IgD-negative memory B cell (primary cell): Measurements from ENCODE around the gene PLOD1. TPM values are rescaled to one million over a fixed set of nuclear protein-coding genes. Genes with fewer than 3 reads are reported as not detected.
"Not testable (repeated sequence)": the region's sequence is repeated elsewhere in the genome, so short reads cannot be mapped to it uniquely, and the experiment has no call there.

Experiments used
- H3K27ac Mint-ChIP-seq, 3 donors: one replicate each; pipeline ENCODE4 v1.8.0; 2020 to 2022; ENCODE audit warnings: mild to moderate bottlenecking in 3 of 3, mixed read lengths in 3 of 3, moderate library complexity in 1 of 3
- H3K27me3 Mint-ChIP-seq: one replicate; pipeline ENCODE4 v1.8.0; 2021; ENCODE audit warnings: mixed read lengths
- H3K36me3 Mint-ChIP-seq: one replicate; pipeline ENCODE4 v1.8.0; 2020; ENCODE audit warnings: mild to moderate bottlenecking, mixed read lengths
- H3K4me1 Mint-ChIP-seq, 3 donors: one replicate each; pipeline ENCODE4 v1.8.0; 2020 to 2022; ENCODE audit warnings: mixed read lengths in 3 of 3, mild to moderate bottlenecking in 1 of 3
- H3K4me3 Mint-ChIP-seq, 4 donors: one replicate each; pipeline ENCODE4 v1.8.0; 2020 to 2022; ENCODE audit warnings: mild to moderate bottlenecking in 4 of 4, mixed read lengths in 4 of 4, moderate library complexity in 3 of 4
- H3K9me3 Mint-ChIP-seq, 3 donors: one replicate each; pipeline ENCODE4 v1.8.0; 2020 to 2021; ENCODE audit warnings: mixed read lengths in 3 of 3, mild to moderate bottlenecking in 1 of 3
- polyA plus RNA-seq: library from polyadenylated mRNA; unstranded; fragments of 300-500 nt; fragmentation: Illumina TruSeq; gene quantifications from one replicate; pipeline ENCODE4 v1.2.3, GENCODE V29; 2021

The PLOD1 gene
- polyA plus RNA-seq, 1 donor from 2014 or later = 6.5 TPM

DNA sequence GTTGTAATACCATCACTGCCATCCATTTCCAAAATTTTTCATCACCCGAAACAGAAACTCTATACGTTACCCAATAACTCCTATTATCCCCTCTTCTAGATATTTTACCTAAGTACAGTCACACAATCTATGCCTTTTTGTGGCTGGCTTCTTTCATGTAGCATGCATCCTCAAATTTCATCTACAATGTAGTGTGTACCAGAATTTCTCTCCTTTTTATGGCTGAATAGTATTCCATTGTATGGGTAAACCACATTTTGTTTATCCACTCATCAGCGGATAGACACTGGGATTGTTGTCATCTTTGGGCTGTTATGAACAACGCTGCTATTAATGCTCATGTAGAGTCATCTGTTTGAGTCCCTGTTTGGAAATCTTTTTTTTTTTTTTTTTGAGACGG is 29.5 kb upstream of the PLOD1 start:
- Mint-ChIP-seq H3K4me1 (peaks cover 10 to 16% (median 15%) of the 10 kb centered on the region in 3 donors), H3K9me3 (no peaks in the 10 kb centered on the region), H3K36me3 (no peaks in the 10 kb centered on the region), H3K27me3 (no peaks in the 10 kb centered on the region), H3K4me3 (no peak overlapping the region), H3K27ac (peak overlapping the region in 1 of 3 donors; percentile 87)

DNA sequence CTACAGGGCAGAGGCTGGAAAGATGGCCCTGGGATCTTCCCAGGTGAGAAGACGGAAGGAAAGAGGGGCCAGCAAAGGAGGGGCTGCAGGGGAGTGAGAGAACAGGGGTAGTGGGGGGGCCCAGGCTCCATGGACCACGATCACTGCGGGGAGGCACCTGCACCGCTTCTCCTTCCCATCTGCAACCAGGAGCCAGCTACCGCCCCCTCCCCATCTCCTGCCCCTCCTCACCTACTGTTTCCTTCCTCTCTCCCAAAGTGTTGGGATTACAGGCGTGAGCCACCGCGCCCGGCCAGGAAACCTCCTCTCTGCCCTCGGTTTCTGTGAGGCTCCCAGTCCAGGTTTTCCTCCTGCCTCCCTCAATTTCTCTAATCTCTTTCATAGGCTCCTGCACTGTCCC is 27.6 kb upstream of the PLOD1 start:
- H3K4me1 Mint-ChIP-seq = peaks cover 10 to 18% (median 16%) of the 10 kb centered on the region in 3 donors
- no peaks in the 10 kb centered on the region for H3K36me3 Mint-ChIP-seq
- no peaks in the 10 kb centered on the region for H3K9me3 Mint-ChIP-seq
- H3K27ac Mint-ChIP-seq = peak overlapping the region in 1 of 3 donors; percentile 87
- no peaks in the 10 kb centered on the region for H3K27me3 Mint-ChIP-seq
- H3K4me3 Mint-ChIP-seq = no peak overlapping the region

DNA sequence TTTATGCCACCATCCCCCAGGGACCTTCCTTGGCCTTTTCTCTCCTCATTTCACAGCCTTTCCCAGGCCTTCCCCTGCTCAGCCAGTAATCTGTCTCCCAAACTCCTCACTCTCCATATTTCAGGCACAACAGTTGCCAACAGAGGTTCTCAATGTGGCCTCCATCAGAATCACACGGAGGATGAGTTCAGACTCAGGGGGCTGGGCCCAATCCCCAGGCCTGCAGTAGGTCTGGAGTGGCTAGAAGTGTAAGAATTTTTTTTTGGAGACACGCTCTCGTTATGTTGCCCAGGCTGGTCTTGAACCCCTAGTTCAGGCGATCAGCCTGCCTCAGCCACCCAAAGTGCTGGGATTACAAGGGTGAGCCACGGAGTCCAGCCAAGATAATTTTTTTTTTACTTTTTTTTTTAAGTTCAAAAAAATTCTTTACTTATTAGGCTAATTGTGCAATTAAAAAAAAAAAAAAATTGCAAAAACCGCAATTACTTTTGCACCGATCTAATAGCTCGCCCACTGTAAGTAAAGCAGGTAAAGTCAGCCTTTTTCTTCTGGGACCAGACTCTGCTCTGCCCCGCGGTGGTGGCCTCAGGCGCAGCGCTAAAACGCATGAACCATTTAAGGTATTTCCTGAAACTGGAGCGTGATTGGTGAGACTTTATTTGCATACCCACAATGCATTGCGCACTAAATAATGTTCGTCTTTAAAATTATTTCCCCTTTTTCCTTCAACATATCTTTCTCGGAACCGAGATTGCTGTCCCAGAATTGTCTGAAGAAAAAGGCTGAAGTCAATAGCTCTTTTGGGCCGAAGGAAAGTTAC is 27.0 kb upstream of the PLOD1 start:
- Mint-ChIP-seq H3K36me3 (no peaks in the 10 kb centered on the region), H3K9me3 (no peaks in the 10 kb centered on the region), H3K27ac (peak overlapping the region; percentile 99 to 100 (median 100)), H3K4me1 (peaks cover 10 to 20% (median 16%) of the 10 kb centered on the region in 3 donors), H3K27me3 (no peaks in the 10 kb centered on the region), H3K4me3 (peak overlapping the region; percentile 91 to 97 (median 94))

DNA sequence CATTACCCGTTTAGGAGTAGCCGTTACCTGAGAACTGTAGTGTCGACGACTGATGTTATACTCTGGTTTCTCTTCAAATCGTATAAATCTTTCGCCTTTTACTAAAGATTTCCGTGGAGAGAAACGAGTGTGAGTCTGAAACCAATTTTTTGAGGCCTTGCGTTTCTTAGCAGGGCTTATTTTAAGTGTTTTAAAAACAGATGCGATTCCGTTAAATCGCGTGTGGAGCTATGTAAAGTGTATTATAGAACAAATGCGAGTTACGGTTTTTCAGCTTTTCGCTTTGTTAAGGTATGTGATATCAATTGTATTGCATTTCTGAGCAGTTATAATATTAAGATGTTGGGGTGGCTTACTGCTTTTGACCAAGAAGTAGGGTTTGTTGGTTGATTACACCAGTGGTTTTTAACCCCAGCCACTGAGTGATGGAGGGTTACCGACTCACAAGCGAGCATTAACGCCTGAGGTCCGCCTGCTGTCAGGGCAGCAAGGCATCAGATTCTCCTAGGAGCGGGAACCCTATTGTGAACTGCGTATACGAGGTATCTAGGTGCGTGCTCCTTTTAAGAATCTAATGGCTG is 26.3 kb upstream of the PLOD1 start:
- Mint-ChIP-seq H3K9me3 (no peaks in the 10 kb centered on the region), H3K27ac (peak overlapping the region; percentile 99 to 100 (median 100)), H3K4me3 (peak overlapping the region; percentile 91 to 97 (median 94)), H3K27me3 (no peaks in the 10 kb centered on the region), H3K36me3 (no peaks in the 10 kb centered on the region), H3K4me1 (peaks cover 10 to 20% (median 16%) of the 10 kb centered on the region in 3 donors)

DNA sequence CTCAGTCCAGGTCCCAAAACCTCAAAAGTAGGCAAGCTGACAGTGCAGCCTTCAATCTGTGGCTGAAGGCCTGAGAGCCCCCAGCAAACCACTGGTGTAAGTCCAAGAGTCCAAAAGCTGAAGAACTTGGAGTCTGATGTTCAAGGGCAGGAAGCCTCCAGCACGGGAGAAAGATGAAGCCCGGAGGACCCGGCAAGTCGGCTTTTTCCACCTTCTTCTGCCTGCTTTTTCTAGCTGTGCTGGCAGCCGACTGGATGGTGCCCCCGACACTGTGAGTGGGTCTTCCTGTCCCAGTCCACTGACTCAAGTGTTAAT is 23.6 kb upstream of the PLOD1 start:
- peak overlapping the region in 1 of 4 donors; percentile 46 for H3K4me3 Mint-ChIP-seq
- H3K27ac Mint-ChIP-seq = peak overlapping the region in 2 of 3 donors; percentile 63 to 99
- not testable (repeated sequence) for H3K36me3 Mint-ChIP-seq, H3K9me3 Mint-ChIP-seq, H3K27me3 Mint-ChIP-seq
- peaks cover 10 to 21% (median 20%) of the 10 kb centered on the region in 3 donors for H3K4me1 Mint-ChIP-seq

DNA sequence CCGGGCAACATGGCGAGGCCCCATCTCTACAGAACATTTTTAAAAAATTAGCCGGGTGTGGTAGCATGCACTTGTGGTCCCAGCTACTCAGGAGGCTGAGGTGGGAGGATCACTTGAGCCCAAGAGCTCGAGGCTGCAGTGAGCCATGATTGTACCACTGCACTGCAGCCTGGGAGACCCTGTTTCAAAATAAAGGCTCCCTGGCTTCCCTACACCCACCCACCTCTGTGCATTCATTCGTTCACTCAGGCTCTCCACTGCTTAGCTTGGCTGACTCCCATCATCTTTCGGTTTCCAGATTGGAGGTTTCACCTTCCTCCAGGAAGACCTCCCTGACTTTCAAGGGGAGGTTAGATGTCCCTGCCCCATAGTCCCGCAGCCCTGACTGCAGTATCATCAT is 22.5 kb upstream of the PLOD1 start:
- Mint-ChIP-seq H3K4me1 (peaks cover 9 to 21% (median 16%) of the 10 kb centered on the region in 3 donors), H3K36me3 (no peaks in the 10 kb centered on the region), H3K27me3 (no peaks in the 10 kb centered on the region), H3K4me3 (peak overlapping the region in 1 of 4 donors; percentile 25), H3K9me3 (no peaks in the 10 kb centered on the region), H3K27ac (peak overlapping the region; percentile 23 to 83 (median 82))

DNA sequence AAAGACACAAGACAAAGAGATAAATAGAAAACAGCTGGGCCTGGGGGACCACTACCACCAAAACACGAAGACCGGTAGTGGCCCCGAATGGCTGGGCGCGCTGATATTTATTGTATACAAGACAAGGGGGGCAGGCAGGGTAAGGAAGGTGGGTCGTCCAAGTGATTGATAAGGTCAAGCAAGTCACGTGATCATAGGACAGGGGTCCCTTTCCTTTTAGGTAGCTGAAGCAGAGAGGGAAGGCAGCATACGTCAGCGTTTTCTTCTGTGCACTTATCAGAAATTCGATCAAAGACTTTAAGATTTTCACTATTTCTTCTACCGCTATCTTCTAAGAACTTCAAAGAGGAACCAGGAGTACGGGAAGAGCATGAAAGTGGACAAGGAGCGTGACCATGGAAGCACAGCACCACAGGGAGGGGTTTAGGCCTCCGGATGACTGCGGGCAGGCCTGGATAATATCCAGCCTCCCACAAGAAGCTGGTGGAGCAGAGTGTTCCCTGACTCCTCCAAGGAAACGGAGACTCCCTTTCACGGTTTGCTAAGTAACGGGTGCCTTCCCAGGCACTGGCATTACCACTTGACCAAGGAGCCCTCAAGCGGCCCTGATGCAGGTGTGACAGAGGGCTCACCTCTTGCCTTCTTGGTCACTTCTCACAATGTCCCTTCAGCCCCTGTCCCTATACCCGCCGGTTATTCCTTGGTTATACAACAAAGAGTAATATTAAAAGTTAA is 21.9 kb upstream of the PLOD1 start:
- peak overlapping the region in 1 of 4 donors; percentile 25 for H3K4me3 Mint-ChIP-seq
- not testable (repeated sequence) for H3K36me3 Mint-ChIP-seq, H3K9me3 Mint-ChIP-seq, H3K27me3 Mint-ChIP-seq
- H3K27ac Mint-ChIP-seq = peak overlapping the region in 2 of 3 donors; percentile 53 to 83
- peaks cover 8 to 19% (median 15%) of the 10 kb centered on the region in 3 donors for H3K4me1 Mint-ChIP-seq

DNA sequence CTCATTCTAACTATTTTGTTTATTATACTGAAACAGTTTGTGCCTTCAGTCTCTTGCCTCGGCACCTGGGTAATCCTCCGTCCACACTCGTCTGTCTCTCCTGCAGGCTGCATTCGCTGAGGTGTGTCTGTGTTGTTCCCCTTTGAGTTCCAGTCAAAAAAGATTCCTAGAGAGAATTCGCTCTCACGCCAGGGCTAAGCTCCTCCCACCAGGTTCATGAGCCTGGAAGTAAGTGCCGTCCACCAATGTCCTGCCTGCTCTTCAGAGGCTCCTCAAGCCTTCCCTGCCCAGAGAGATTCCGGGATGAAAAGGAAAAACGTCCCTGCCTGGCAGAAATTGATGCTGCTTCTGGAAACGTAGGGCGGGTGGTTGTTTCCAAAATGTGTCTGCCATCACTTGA is 21.2 kb upstream of the PLOD1 start:
- Mint-ChIP-seq H3K27ac (no peak overlapping the region), H3K27me3 (no peaks in the 10 kb centered on the region), H3K9me3 (no peaks in the 10 kb centered on the region), H3K4me3 (no peak overlapping the region), H3K4me1 (peaks cover 6 to 12% (median 12%) of the 10 kb centered on the region in 3 donors), H3K36me3 (no peaks in the 10 kb centered on the region)

DNA sequence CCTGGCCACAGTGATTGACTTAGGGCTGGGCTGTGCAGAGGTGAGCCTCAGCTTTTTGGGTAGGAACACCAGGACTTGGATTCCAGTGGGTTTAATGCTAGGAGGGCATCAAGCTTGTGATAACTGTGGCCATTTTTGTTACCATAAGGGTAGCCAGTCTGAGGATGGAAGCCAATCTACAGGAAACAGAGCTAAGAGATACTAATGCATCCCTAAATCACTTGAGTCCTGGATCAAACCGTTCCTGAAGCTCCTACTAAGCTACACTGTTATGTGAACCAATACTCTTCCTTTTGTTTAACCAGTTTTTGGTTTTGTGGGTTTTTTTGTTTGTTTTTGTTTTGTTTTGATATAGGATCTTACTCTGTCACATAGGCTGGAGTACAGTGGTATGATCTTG is 20.5 kb upstream of the PLOD1 start:
- no peaks in the 10 kb centered on the region for H3K9me3 Mint-ChIP-seq
- peak overlapping the region in 1 of 4 donors; percentile 57 for H3K4me3 Mint-ChIP-seq
- H3K36me3 Mint-ChIP-seq = no peaks in the 10 kb centered on the region
- no peaks in the 10 kb centered on the region for H3K27me3 Mint-ChIP-seq
- peaks cover 6 to 12% (median 10%) of the 10 kb centered on the region in 3 donors for H3K4me1 Mint-ChIP-seq
- peak overlapping the region in 2 of 3 donors; percentile 28 to 78 for H3K27ac Mint-ChIP-seq

DNA sequence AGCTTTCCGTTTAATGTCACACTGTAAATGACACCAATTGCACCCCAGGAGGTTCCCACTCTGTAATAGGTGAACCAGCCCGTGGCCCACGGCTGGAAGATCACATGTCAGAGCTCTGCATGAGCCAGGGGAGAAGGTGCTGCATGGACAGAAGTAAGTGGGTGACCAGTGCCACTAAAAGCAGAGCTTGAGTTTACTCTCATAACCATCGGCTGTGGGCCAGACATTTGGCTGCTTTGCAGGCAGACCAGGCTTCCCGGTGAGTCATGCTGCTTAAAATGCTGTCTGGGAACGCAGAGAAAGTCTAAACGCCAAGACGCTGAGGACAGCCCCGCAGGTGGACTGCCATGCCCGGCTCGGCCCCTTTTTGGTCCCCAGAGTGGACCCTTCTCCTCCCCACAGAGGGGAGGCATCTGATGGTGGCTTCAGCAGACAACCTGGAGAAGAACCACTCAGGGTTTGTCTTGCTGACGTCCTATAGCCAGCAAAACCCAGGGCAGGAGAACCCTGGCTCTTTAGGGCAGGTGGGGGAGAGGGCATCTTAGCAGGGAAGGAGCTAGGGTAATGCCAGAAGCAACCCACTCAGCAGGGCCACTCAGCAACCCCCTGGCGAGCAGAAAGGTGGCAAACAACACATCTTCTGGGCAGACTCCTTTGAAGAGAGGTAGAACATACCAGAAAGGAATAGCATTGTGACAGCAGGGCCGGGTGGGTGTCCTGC is 15.6 kb upstream of the PLOD1 start:
- peaks cover 16 to 19% (median 19%) of the 10 kb centered on the region in 3 donors for H3K4me1 Mint-ChIP-seq
- no peaks in the 10 kb centered on the region for H3K27me3 Mint-ChIP-seq
- peak overlapping the region in 1 of 3 donors; percentile 21 for H3K27ac Mint-ChIP-seq
- H3K9me3 Mint-ChIP-seq = no peaks in the 10 kb centered on the region
- no peaks in the 10 kb centered on the region for H3K36me3 Mint-ChIP-seq
- peak overlapping the region in 1 of 4 donors; percentile 55 for H3K4me3 Mint-ChIP-seq

DNA sequence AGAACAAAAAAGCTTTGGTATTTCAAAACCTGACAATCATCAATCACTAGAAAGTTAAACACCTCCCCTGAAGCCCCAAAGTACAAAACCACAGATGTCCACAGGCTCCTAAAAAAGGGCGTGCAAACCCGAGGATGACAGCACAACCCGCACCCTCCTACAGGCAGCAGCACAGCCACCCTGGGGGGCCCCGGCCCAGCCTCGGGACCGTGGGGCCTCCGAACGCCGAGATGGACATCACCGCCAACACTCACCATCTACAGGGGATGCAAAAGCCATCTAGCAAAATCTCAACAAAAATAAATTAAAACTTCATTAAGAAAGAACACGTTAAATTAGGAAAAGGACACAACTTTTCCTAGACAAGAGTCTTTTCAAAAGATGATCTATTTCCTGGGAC is 14.9 kb upstream of the PLOD1 start:
- Mint-ChIP-seq H3K27me3 (no peaks in the 10 kb centered on the region), H3K9me3 (no peaks in the 10 kb centered on the region), H3K4me1 (peaks cover 21 to 24% (median 23%) of the 10 kb centered on the region in 3 donors), H3K4me3 (no peak overlapping the region), H3K27ac (no peak overlapping the region), H3K36me3 (peaks cover 2% of the 10 kb centered on the region)

DNA sequence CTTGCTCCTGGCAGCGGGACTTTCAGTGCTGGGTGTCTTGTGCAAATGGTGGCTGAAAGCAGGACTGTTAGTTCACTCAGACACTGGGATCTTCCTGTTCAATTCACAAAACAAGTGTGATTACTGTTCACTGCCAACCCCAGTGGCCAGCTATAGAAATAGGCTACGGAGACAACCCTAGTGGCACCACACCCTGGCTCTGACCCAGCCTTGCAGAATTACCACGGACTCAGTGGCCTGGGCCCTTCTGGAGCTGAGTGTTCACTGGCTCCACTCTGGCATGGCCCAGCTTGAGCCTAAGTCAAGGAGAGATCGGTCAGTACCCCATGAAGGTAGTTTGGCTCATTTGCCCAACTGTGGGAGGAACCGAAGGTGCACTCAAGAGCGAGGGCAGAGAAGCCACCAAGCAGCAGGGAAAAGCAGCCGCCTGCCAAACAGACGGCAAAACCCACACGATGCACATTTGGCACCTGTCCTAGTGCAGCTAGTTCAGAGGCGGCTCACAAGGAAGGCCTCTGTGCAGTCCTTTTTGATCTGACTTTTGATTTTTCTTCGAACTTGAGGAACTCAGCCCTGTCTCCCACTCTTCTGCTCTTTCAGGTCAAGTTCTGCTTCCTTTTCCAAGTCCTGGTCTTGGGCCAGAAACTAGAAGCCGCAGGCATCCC is 14.1 kb upstream of the PLOD1 start:
- H3K4me3 Mint-ChIP-seq = peak overlapping the region in 1 of 4 donors; percentile 33
- peaks cover 21 to 25% (median 23%) of the 10 kb centered on the region in 3 donors for H3K4me1 Mint-ChIP-seq
- no peaks in the 10 kb centered on the region for H3K27me3 Mint-ChIP-seq
- peaks cover 2% of the 10 kb centered on the region for H3K36me3 Mint-ChIP-seq
- H3K27ac Mint-ChIP-seq = peak overlapping the region in 1 of 3 donors; percentile 39
- no peaks in the 10 kb centered on the region for H3K9me3 Mint-ChIP-seq

DNA sequence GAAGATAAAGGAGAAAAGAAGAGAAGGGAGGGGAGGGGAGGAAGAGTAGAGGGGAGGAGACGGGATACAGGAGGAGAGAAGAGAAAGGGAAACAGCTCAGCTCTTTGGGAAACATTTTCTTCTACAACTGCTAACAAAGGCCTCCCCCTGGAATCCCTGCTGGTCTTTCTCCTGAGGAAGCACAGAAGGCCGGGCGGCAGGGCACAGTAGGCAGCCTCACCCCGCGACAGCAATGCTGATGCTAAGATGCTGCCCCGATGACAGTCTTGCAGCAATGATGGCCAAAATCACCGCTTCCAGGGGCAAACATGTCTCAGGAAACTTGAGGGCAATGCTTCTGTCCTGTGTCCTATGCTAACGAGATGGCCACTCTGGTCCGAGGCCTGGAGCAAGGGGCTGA is 13.5 kb upstream of the PLOD1 start:
- Mint-ChIP-seq H3K4me1 (peaks cover 21 to 25% (median 23%) of the 10 kb centered on the region in 3 donors), H3K4me3 (peak overlapping the region in 2 of 4 donors; percentile 33 to 54), H3K9me3 (no peaks in the 10 kb centered on the region), H3K27ac (peak overlapping the region in 1 of 3 donors; percentile 39), H3K36me3 (peaks cover 2% of the 10 kb centered on the region), H3K27me3 (no peaks in the 10 kb centered on the region)
